ENCODE data around the gene PEX13.

GRCh38 chr2:60972889-60973656 is 44.4 kb upstream of the PEX13 start:
- TF ChIP-seq CTCF (conservative IDR thresholded peaks at IDR 0.05; ENCODE audit: low read depth, low read length) (no peak), USF2 (IDR thresholded peaks at IDR 0.05; ENCODE audit: low read depth, low read length) (no peak), MAFK (IDR thresholded peaks at IDR 0.05; ENCODE audit: low read depth, low read length) (no peak), POLR2A (IDR thresholded peaks at IDR 0.05; ENCODE audit: low read depth, low read length) (no peak), BHLHE40 (IDR thresholded peaks at IDR 0.05; ENCODE audit: low read depth, low read length) (no peak), MXI1 (IDR thresholded peaks at IDR 0.05; ENCODE audit: borderline replicate concordance, low read depth, low read length) (no peak), RCOR1 (IDR thresholded peaks at IDR 0.05; ENCODE audit: insufficient replicate concordance, low read length) (no peak), CHD1 (IDR thresholded peaks at IDR 0.05; ENCODE audit: low read depth, low read length) (no peak), CEBPB (IDR thresholded peaks at IDR 0.05; ENCODE audit: low read depth, low read length) (no peak), SMC3 (IDR thresholded peaks at IDR 0.05; ENCODE audit: low read depth, low read length) (no peak)
